Liver (tissue), 3 donors: Measurements from ENCODE around the gene PACS1.

ENCODE experiments used
- ATF3 ChIP-seq: IDR thresholded peaks from 2 replicates; pipeline ENCODE4 v1.6.1; 2016; ENCODE audit warnings: antibody characterized with exemption
- CTCF ChIP-seq: fragments of 150-350 bp; IDR thresholded peaks from 2 replicates; pipeline ENCODE4 v1.5.1; 2017; ENCODE audit warnings: improper control_type of control experiment, low read depth, low read length; ENCODE audit not compliant: missing input control
- NR2F2 ChIP-seq: IDR thresholded peaks from 2 replicates; pipeline ENCODE4 v1.6.1; 2016; ENCODE audit warnings: antibody characterized with exemption
- RAD21 ChIP-seq, 2 donors: IDR thresholded peaks; 2 replicates each; pipeline ENCODE4 v1.6.1; 2016; ENCODE audit warnings: antibody characterized with exemption in 2 of 2, mild to moderate bottlenecking in 2 of 2
- SP1 ChIP-seq: IDR thresholded peaks from 2 replicates; pipeline ENCODE4 v1.6.1; 2018; ENCODE audit warnings: antibody characterized with exemption, mild to moderate bottlenecking
- YY1 ChIP-seq: IDR thresholded peaks from 2 replicates; pipeline ENCODE4 v1.6.1; 2016; ENCODE audit warnings: antibody characterized with exemption, mild to moderate bottlenecking
- donor health status: healthy.
- donor health status: healthy.

GRCh38 chr11:66080055-66080817 lies 10.2 kb downstream of the PACS1 start:
- TF ChIP-seq CTCF (no peak), ATF3 (no peak), YY1 (no peak), NR2F2 (no peak), SP1 (no peak), RAD21 (IDR thresholded peaks at IDR 0.05) (no peak)
